ENCODE measurements around the gene SPG21. TPM values are rescaled to one million over a fixed set of nuclear protein-coding genes. Genes with fewer than 3 reads are reported as not detected.

Gene SPG21
- total RNA-seq, 1 donor from 2014 or later: 61.4 TPM

GRCh38 chr15:64948916-64949315, 40.8 kb downstream of the SPG21 start:
- Mint-ChIP-seq H3K27me3 (ENCODE audit: low read depth) (no peaks in the 10 kb centered on the region), H3K4me3 (ENCODE audit: low read depth) (no peak overlapping the region), H3K27ac (no peak overlapping the region), H3K4me1 (ENCODE audit: low read depth) (no peaks in the 10 kb centered on the region), H3K36me3 (ENCODE audit: low read depth) (no peaks in the 10 kb centered on the region), H3K9me3 (no peaks in the 10 kb centered on the region)
- no peak for DNase-seq (ENCODE audit: low spot score)
- intact Hi-C loops (cut with micrococcal nuclease): no loop called here

DNA sequence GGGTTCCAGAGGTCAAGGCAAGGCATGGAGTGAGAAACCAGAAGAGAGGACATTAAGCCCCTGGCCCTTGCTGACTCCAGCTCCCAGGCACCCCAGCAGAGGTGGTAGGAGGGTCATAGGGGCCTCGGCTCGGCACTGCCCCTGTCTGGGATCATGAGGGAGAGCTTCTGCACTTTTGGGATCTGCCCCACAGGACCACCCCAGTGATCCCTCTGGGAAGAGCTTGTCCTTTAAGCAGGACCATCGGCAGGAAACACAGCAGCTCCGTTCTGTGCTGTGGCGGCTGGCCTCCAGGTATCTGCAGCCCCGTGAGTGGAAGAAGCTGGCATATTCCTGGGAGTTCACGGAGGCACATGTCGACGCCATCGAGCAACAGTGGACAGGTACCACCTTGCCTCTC, 42.5 kb downstream of the SPG21 start:
- Mint-ChIP-seq H3K4me1 (ENCODE audit: low read depth) (no peaks in the 10 kb centered on the region), H3K36me3 (ENCODE audit: low read depth) (no peaks in the 10 kb centered on the region), H3K27ac (no peak overlapping the region), H3K4me3 (ENCODE audit: low read depth) (no peak overlapping the region), H3K27me3 (ENCODE audit: low read depth) (no peaks in the 10 kb centered on the region), H3K9me3 (no peaks in the 10 kb centered on the region)
- intact Hi-C loops (cut with micrococcal nuclease): no loop called here
- no peak for DNase-seq (ENCODE audit: low spot score)

GRCh38 chr15:64944961-64945360, 44.8 kb downstream of the SPG21 start:
- no peaks in the 10 kb centered on the region for H3K27me3 Mint-ChIP-seq (ENCODE audit: low read depth)
- H3K27ac Mint-ChIP-seq: no peak overlapping the region
- no peaks in the 10 kb centered on the region for H3K9me3 Mint-ChIP-seq
- intact Hi-C loops (cut with micrococcal nuclease): no loop called here
- no peak for DNase-seq (ENCODE audit: low spot score)
- no peaks in the 10 kb centered on the region for H3K36me3 Mint-ChIP-seq (ENCODE audit: low read depth)
- no peak overlapping the region for H3K4me3 Mint-ChIP-seq (ENCODE audit: low read depth)
- H3K4me1 Mint-ChIP-seq (ENCODE audit: low read depth): no peaks in the 10 kb centered on the region

GRCh38 chr15:64943512-64944225, 46.0 kb downstream of the SPG21 start:
- DNase-seq (ENCODE audit: low spot score): no peak
- Mint-ChIP-seq H3K36me3 (ENCODE audit: low read depth) (no peaks in the 10 kb centered on the region), H3K27me3 (ENCODE audit: low read depth) (peaks cover 4% of the 10 kb centered on the region), H3K27ac (no peak overlapping the region), H3K4me3 (ENCODE audit: low read depth) (no peak overlapping the region), H3K4me1 (ENCODE audit: low read depth) (no peaks in the 10 kb centered on the region), H3K9me3 (no peaks in the 10 kb centered on the region)
- intact Hi-C loops (cut with micrococcal nuclease): no loop called here

DNA sequence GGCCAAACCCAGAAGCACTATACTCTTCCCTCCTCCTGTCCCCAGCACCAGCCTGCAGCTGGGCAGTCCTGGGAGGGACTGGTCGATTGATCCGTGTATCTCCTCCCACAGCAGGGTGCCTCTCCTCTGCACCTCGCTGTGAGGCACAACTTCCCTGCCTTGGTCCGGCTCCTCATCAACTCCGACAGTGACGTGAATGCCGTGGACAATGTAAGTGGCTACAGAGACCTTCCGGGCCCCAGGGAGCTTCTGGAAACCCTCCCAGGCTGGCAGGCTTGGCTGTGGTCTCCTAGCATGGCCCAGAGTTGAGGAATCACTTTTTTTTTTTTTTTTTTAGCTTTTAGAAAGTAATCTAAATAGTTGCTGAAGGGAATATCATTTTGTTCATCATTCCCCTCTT, 47.4 kb downstream of the SPG21 start:
- Mint-ChIP-seq H3K27ac (no peak overlapping the region), H3K9me3 (no peaks in the 10 kb centered on the region)
- DNase-seq (ENCODE audit: low spot score): no peak

GRCh38 chr15:64938192-64938591, 51.5 kb downstream of the SPG21 start:
- H3K4me1 Mint-ChIP-seq (ENCODE audit: low read depth): peaks cover 5% of the 10 kb centered on the region
- no peaks in the 10 kb centered on the region for H3K9me3 Mint-ChIP-seq
- intact Hi-C loops (cut with micrococcal nuclease): no loop called here
- peaks cover 6% of the 10 kb centered on the region for H3K27me3 Mint-ChIP-seq (ENCODE audit: low read depth)
- no peak overlapping the region for H3K4me3 Mint-ChIP-seq (ENCODE audit: low read depth)
- no peaks in the 10 kb centered on the region for H3K36me3 Mint-ChIP-seq (ENCODE audit: low read depth)
- no peak for DNase-seq (ENCODE audit: low spot score)
- H3K27ac Mint-ChIP-seq: no peak overlapping the region

More for the DNA sequence above, 47.4 kb downstream of the SPG21 start:
- Mint-ChIP-seq H3K4me1 (ENCODE audit: low read depth) (peaks cover 5% of the 10 kb centered on the region), H3K27me3 (ENCODE audit: low read depth) (peaks cover 6% of the 10 kb centered on the region), H3K4me3 (ENCODE audit: low read depth) (no peak overlapping the region), H3K36me3 (ENCODE audit: low read depth) (no peaks in the 10 kb centered on the region)
- intact Hi-C loops (cut with micrococcal nuclease): no loop called here

DNA sequence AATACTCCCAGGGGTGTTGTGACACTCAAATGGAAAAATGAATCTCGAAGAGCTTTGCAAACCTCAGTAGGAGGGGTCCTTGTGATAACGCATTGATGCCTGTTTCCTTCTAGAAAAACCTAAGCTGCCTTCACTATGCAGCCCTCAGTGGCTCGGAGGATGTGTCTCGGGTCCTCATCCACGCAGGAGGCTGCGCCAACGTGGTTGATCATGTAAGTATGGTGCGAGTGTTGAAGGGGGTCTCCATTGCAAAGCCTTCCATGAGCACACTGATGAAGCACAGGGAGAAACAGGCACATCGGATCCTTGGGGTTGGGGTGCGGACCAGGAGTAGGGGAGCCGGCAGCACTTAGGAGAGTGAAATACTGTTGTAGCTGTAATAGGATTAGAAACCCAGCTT, 55.7 kb downstream of the SPG21 start:
- no peaks in the 10 kb centered on the region for H3K9me3 Mint-ChIP-seq
- DNase-seq (ENCODE audit: low spot score): no peak
- H3K36me3 Mint-ChIP-seq (ENCODE audit: low read depth): no peaks in the 10 kb centered on the region
- intact Hi-C loops (cut with micrococcal nuclease): no loop called here
- H3K4me3 Mint-ChIP-seq (ENCODE audit: low read depth): no peak overlapping the region
- peaks cover 2% of the 10 kb centered on the region for H3K27me3 Mint-ChIP-seq (ENCODE audit: low read depth)
- H3K4me1 Mint-ChIP-seq (ENCODE audit: low read depth): peaks cover 7% of the 10 kb centered on the region
- H3K27ac Mint-ChIP-seq: no peak overlapping the region

- H3K4me3 Mint-ChIP-seq (ENCODE audit: low read depth): no peak overlapping the region
- intact Hi-C loops (cut with micrococcal nuclease): no loop called here
- no peaks in the 10 kb centered on the region for H3K9me3 Mint-ChIP-seq
- H3K4me1 Mint-ChIP-seq (ENCODE audit: low read depth): peaks cover 8% of the 10 kb centered on the region
- H3K27me3 Mint-ChIP-seq (ENCODE audit: low read depth): no peaks in the 10 kb centered on the region
- H3K27ac Mint-ChIP-seq: no peak overlapping the region
- DNase-seq (ENCODE audit: low spot score): no peak
- no peaks in the 10 kb centered on the region for H3K36me3 Mint-ChIP-seq (ENCODE audit: low read depth)
Observed at GRCh38 chr15:64931381-64931780, 58.3 kb downstream of the SPG21 start.

- no peak overlapping the region for H3K4me3 Mint-ChIP-seq (ENCODE audit: low read depth)
Observed at GRCh38 chr15:64930778-64931371, 58.8 kb downstream of the SPG21 start.

DNA sequence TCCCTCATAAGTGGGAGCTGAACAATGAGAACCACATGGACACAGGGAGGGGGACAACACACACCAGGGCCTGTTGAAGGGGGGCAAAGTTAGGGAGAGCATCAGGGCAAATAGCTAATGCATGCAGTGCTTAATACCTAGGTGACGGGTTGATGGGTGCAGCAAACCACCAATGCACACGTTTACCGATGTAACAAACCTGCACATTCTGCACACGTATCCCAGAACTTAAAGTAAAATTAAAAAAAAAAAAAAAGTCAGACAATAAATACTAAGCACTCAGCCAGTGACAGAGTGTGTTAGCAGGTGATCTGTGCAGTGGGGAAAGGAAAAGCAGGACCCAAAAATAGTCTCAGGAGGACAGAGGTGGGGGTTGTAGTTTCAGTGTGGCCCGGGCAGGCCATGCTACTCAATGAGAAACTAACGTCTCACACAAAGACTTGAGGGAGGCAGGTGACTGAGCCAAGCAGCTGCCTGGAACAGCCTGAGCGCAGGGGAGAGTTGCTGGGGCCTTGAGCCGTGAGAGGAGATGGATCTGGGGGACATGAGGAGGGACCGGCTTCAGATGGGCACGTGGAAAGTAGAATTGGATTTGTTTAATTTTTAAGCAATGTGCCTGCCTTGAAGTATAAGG, 59.6 kb downstream of the SPG21 start:
- Mint-ChIP-seq H3K36me3 (ENCODE audit: low read depth) (no peaks in the 10 kb centered on the region), H3K9me3 (no peaks in the 10 kb centered on the region), H3K4me1 (ENCODE audit: low read depth) (peaks cover 8% of the 10 kb centered on the region), H3K27me3 (ENCODE audit: low read depth) (no peaks in the 10 kb centered on the region), H3K27ac (no peak overlapping the region), H3K4me3 (ENCODE audit: low read depth) (no peak overlapping the region)
- intact Hi-C loops (cut with micrococcal nuclease): no loop called here
- DNase-seq (ENCODE audit: low spot score): no peak

More at GRCh38 chr15:64930778-64931371, 58.8 kb downstream of the SPG21 start:
- no peak overlapping the region for H3K27ac Mint-ChIP-seq
- peaks cover 8% of the 10 kb centered on the region for H3K4me1 Mint-ChIP-seq (ENCODE audit: low read depth)
- intact Hi-C loops (cut with micrococcal nuclease): no loop called here
- H3K9me3 Mint-ChIP-seq: no peaks in the 10 kb centered on the region
- no peak for DNase-seq (ENCODE audit: low spot score)
- no peaks in the 10 kb centered on the region for H3K36me3 Mint-ChIP-seq (ENCODE audit: low read depth)
- H3K27me3 Mint-ChIP-seq (ENCODE audit: low read depth): no peaks in the 10 kb centered on the region

DNA sequence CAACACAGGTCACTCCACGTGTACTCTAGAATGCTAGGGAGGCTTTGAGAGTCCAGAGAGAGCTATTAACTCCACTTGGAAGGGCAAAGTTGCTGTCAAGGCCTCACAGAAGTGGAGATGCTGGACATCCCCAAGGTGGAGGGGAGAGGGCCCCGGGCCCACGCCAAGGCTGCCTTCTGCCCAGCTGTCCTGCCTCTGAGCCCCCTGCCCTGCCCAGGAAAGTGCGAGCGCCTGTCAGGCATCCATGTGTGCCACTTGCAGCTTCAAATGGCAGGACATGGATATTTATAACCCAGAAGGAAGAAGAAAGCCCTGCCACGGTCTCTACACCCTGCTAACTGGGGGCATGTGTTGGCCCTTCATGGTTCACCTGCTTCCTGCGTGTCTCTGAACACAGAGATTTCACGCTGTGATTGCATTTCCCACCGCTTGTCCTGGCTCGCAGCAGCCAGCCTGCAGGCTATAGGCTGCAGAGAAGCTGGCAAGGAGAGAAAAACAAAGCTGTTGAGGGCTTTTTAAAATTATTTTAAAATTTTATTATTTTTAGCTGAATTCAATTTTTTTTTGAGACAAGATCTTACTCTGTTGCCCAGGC, 61.0 kb downstream of the SPG21 start:
- Mint-ChIP-seq H3K4me1 (ENCODE audit: low read depth) (peaks cover 8% of the 10 kb centered on the region), H3K4me3 (ENCODE audit: low read depth) (no peak overlapping the region), H3K27ac (no peak overlapping the region), H3K27me3 (ENCODE audit: low read depth) (no peaks in the 10 kb centered on the region), H3K9me3 (no peaks in the 10 kb centered on the region), H3K36me3 (ENCODE audit: low read depth) (no peaks in the 10 kb centered on the region)
- no peak for DNase-seq (ENCODE audit: low spot score)
- intact Hi-C loops (cut with micrococcal nuclease): no loop called here

- DNase-seq (ENCODE audit: low spot score): no peak
- intact Hi-C loops (cut with micrococcal nuclease): no loop called here
- H3K27ac Mint-ChIP-seq: no peak overlapping the region
- peaks cover 8% of the 10 kb centered on the region for H3K4me1 Mint-ChIP-seq (ENCODE audit: low read depth)
- H3K36me3 Mint-ChIP-seq (ENCODE audit: low read depth): no peaks in the 10 kb centered on the region
- no peaks in the 10 kb centered on the region for H3K9me3 Mint-ChIP-seq
- no peak overlapping the region for H3K4me3 Mint-ChIP-seq (ENCODE audit: low read depth)
- no peaks in the 10 kb centered on the region for H3K27me3 Mint-ChIP-seq (ENCODE audit: low read depth)
Observed at GRCh38 chr15:64926661-64927060, 63.1 kb downstream of the SPG21 start.
